Raji (cell line): Measurements from ENCODE around the gene CPXCR1.

Source experiments
- POLR2A ChIP-seq: IDR thresholded peaks from 2 replicates; pipeline ENCODE4 v1.6.1; 2011; ENCODE audit warnings: low read depth, low read length, control low read depth; ENCODE audit not compliant: insufficient read depth

CPXCR1 gene

DNA sequence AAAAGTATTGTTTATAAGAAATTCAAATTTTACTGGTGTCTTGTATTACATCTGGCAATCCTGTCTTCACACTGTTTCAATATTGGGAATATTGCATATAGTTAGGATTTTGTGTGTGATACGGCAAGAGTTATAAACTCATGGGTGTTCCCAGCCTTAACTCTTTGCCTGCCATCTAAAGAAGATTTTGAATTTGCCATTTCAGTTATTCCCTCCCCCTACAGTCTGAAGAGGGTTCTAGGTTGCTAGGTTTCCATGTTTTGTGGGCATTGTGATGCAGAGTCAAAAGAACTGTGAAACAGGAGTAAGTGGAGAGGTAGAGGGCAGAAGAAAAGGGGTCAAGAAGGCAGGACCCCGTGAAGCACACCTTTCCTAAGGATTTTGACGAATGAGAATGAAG, at the start of gene CPXCR1:
Gene CPXCR1, plus strand, starts transcription at position 301 of the 400 bp plus-strand sequence. CDS start 6,190 bp downstream, outside the sequence.
- TF ChIP-seq POLR2A, result no peak

DNA sequence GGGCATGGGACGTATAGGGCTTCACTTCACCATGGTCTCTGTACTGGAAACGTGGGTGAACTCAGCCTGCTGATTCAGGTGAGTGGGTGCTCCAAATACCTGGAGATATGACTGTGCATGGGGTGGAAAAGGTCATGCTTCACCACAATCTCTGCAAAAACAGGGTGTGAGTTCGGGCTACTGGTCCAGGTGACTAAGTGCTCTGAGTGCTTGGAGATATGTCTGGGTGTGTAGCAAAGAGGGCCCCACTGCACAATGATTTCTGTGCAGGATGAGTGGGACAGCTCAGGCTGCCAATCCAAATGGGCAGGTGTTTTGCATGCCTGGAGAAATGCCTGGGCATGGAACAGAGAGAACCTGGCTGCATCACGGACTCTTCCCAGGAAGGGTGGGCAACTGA, 11.2 kb upstream of the CPXCR1 start:
- TF ChIP-seq POLR2A, result no peak

DNA sequence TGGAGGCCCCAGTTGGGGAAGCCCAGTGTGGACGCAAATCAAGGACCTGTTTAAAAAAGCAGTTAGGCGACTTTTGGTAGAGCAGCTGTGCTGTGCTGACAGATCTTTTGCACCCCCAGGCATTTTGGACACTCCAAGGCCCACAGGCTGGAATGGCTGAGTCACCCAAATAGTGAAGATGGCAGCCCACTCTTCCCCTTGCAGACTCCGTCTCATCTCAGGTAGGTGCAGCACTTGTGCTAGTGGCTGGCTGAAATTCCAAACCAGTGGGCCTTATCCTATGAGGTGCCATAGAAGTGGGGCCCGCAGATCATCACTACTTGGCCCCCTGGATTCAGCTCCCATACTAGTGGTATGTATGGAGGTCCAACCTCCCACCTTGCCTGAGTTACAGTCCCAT, 42.8 kb downstream of the CPXCR1 start:
- TF ChIP-seq POLR2A, result no peak
